ENCODE data around the gene HS3ST5.
"Not testable (repeated sequence)": the region's sequence is repeated elsewhere in the genome, so short reads cannot be mapped to it uniquely, and the experiment has no call there.

HS3ST5 gene

DNA sequence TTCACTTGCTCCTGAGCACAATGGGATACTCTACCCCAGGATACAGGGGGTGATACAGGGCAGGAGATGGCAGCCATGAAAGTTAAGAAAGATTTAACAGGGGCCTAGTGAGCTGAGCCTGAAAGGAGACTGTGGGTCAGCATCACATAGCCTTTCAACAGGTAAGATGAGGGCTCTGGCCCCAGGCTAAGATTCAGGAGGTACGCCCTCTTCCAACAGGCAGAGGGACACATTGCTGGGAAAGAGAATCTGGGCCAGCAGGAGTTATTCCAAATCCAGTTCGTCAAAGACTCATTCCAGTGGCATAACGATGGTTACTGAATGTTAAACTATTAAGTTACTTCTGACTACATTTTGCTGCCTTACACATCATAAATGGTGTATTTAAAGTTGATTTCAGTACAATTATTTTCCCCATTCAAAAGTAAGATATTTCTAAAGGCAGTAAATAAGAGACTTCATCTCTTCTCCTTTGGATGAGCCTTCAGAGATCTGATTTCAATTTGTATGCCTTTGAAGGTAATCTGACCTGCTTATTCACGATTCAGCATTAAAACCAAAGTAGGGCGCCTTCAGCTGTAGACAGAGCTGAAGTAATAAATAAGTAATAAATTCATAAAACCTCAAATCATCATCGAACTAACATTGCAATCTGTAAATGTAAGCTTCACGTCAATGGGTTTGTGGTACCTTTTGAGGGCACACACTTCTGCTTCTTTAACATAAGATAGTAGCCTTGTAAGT, 62.4 kb downstream of the HS3ST5 start:
- no peak for DNase-seq (ENCODE audit: extremely low read depth in 1 of 2, low read depth in 1 of 2)

DNA sequence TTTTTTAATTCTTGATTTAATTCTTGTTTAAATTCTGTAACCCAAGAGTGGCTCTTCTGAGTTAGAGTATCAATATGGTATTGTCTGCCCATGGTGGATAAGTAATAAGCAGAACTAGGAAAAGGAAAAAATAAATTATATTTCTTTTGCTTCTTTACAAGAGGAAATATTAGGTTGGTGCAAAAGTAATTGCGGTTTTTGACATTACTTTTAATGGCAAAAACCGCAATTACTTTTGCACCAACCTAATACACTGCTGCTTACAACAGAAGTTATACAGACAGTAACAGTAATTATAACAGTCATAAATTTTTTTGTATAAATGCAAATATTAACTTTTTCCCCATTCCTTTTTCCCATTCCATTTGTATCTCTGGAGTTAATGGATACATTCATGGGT, 65.6 kb downstream of the HS3ST5 start:
- no peak for DNase-seq (ENCODE audit: extremely low read depth in 1 of 2, low read depth in 1 of 2)

- DNase-seq (ENCODE audit: extremely low read depth in 1 of 2, low read depth in 1 of 2), result no peak
Observed at GRCh38 chr6:114276783-114277182, 66.0 kb downstream of the HS3ST5 start.

GRCh38 chr6:114274836-114275235, 68.0 kb downstream of the HS3ST5 start:
- DNase-seq (ENCODE audit: extremely low read depth in 1 of 2, low read depth in 1 of 2), result no peak

GRCh38 chr6:114272582-114272981, 70.2 kb downstream of the HS3ST5 start:
- DNase-seq (ENCODE audit: extremely low read depth in 1 of 2, low read depth in 1 of 2), result no peak

GRCh38 chr6:114271405-114271804, 71.4 kb downstream of the HS3ST5 start:
- DNase-seq (ENCODE audit: extremely low read depth in 1 of 2, low read depth in 1 of 2), result no peak

GRCh38 chr6:114267897-114268296, 74.9 kb downstream of the HS3ST5 start:
- DNase-seq (ENCODE audit: extremely low read depth in 1 of 2, low read depth in 1 of 2), result no peak

DNA sequence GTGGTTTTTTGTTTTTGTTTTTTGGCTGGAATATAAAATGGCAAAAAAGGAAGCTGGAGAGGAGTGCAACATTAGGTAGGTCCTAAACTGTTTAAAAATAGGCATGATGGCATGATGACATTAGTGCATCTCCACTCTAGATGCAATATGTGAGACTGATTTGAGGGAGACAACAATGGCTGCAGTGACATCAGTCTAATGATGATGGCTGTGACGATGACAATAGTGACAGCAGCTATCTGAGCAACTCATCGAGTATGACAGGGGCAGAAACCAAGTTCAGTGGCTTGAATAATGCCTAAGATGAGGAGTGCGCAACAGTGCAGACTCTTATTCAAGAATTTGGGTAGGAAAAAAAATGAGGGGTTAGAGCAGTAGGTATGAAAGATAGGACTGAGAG, 82.0 kb downstream of the HS3ST5 start:
- DNase-seq (ENCODE audit: extremely low read depth in 1 of 2, low read depth in 1 of 2), result no peak

GRCh38 chr6:114258376-114258775, 84.4 kb downstream of the HS3ST5 start:
- no peak for DNase-seq (ENCODE audit: extremely low read depth in 1 of 2, low read depth in 1 of 2)

DNA sequence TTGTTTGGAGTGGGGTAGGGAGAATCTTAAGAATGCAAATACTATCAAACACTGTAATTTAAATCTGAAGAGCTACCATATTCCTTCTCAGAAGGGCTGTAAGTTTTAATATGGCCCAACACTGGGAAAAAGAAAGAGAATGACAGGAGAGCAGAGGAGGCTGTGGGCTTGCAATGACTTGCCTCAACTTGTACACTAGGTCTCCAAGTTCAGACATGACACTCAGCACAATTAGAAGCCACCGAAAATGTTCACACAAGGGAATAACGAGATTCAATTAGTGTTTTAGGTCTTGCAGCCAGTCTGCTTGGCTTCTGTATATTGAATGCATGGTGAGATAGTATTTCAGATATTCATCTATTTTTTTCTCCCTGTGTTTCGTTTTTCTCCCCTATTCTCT, 89.4 kb downstream of the HS3ST5 start:
- no peak for DNase-seq (ENCODE audit: extremely low read depth in 1 of 2, low read depth in 1 of 2)

- DNase-seq (ENCODE audit: extremely low read depth in 1 of 2, low read depth in 1 of 2), result no peak
Observed at GRCh38 chr6:114249522-114249921, 93.3 kb downstream of the HS3ST5 start.

DNA sequence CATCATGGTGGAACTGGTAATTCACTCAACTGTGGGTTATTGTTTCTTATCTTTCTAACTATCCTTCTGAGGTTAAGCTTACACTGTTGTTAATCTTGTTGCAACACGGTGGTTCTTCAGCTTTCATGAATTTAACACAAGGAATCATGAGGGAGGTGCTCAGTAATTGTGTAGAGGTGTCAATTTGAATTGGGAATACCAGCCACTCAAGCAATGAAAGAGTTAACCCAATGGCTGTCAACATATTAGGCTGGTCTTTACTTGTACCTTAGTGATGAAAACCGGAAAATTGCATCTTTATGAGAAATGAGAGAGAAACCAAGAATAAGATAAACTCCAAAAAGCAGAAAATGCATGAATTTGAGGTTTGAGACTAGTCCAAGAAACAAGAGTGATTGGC, 95.7 kb downstream of the HS3ST5 start:
- no peak for DNase-seq (ENCODE audit: extremely low read depth in 1 of 2, low read depth in 1 of 2)

DNA sequence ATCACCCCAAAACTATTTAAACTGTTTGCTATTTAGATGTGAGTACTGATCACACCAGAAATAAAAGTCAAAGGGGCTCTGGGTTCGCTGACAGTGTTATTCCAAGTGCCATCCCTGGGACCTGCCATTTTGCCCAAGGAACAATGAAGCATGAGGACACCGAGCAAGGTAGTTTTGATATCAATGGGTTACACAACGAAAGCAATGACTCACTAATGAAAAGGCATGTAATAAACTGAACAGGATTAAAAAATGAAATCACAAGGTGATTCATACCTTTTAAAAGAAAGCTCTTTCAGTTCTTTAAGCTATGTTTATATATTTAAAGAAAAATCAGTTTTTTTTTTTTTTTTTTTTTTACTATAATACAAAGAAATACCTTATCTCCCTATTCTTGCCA, 102.0 kb downstream of the HS3ST5 start:
- DNase-seq (ENCODE audit: extremely low read depth in 1 of 2, low read depth in 1 of 2), result no peak

DNA sequence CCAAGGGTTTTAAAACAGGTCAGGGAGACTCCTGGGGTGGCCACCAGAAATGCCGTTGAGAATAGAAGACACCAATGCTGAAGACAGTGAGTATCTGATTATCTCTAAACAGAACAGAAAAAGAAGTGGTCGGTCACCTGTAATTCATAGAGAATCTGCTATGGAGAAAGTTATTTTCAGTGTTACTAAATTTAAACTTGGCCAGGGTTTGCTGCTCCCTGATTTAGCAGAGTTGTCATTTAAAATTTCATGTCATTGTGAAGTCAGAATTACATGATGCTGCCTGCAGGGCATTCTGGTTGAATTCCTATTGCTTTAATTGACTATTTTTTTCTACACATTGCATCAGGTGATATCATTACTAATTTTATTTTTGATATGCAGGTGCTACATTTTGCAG, 114.1 kb downstream of the HS3ST5 start:
- DNase-seq (ENCODE audit: extremely low read depth in 1 of 2, low read depth in 1 of 2), result no peak

GRCh38 chr6:114227944-114228468, 114.8 kb downstream of the HS3ST5 start:
- DNase-seq (ENCODE audit: extremely low read depth in 1 of 2, low read depth in 1 of 2), result no peak

- DNase-seq (ENCODE audit: extremely low read depth in 1 of 2, low read depth in 1 of 2), result no peak
Observed at GRCh38 chr6:114220241-114220640, 122.6 kb downstream of the HS3ST5 start.

GRCh38 chr6:114218437-114219340, 124.1 kb downstream of the HS3ST5 start:
- no peak for DNase-seq (ENCODE audit: extremely low read depth in 1 of 2, low read depth in 1 of 2)

DNA sequence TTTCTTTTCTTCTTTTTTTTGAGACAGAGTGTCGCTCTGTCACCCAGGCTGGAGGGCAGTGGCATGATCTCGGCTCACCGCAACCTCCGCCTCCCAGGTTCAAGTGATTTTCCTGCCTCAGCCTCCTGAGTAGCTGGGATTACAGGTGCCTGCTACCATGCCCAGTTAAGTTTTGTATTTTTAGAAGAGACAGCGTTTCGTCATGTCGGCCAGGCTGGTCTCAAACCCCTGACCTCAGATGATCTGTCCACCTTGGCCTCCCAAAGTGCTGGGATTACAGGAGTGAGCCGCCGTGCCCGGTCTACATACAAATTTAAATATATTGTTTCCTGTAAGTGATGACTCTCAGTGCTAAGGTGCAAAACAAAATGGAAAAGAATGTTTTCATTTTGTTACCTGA, 124.8 kb downstream of the HS3ST5 start:
- DNase-seq (ENCODE audit: extremely low read depth in 1 of 2, low read depth in 1 of 2), result not testable (repeated sequence)

GRCh38 chr6:114216789-114217467, 125.9 kb downstream of the HS3ST5 start:
- no peak for DNase-seq (ENCODE audit: extremely low read depth in 1 of 2, low read depth in 1 of 2)

DNA sequence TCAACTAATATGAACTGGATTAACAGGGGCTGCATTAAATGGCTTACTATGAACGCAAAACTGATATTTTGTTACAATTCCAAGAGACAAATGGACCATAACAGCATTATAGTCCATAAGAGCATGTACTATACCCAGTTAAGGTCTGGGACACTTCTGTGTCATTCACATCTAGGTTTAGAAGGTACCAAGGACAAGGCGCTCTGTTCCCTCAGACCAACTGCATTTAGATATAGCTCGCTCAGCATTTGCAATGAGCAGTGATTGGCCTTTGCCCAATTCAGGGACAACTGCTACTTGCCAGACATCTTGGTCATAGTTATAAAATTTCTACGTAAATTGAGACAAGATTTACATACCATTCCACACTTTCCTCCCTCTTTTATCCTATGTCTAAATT, 132.4 kb downstream of the HS3ST5 start:
- DNase-seq (ENCODE audit: extremely low read depth in 1 of 2, low read depth in 1 of 2), result no peak

DNA sequence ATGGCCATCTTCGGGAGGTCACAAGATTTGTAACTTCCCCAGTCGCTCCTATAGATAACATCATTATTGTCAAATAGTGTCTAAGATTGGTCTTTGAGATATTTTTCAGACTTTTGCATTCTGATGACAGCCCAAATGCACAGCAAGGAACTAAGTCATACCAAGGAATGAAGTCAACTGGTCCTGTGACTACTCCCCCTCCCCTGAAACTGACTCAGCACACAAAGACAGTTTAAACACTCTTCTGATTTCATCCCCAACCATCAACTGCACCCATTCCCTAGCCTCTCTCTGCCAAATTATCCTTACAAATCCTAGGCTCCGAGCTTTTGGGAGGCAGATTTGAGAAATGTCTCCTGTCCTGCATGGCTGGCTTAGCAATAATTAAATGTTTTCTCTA, 139.4 kb downstream of the HS3ST5 start:
- no peak for DNase-seq (ENCODE audit: extremely low read depth in 1 of 2, low read depth in 1 of 2)
